ENCODE measurements around the gene TEX101. TPM values are rescaled to one million over a fixed set of nuclear protein-coding genes. Genes with fewer than 3 reads are reported as not detected.
"Not testable (repeated sequence)": the region's sequence is repeated elsewhere in the genome, so short reads cannot be mapped to it uniquely, and the experiment has no call there.

The TEX101 gene
- total RNA-seq, 4 donors from 2014 or later = not detected

DNA sequence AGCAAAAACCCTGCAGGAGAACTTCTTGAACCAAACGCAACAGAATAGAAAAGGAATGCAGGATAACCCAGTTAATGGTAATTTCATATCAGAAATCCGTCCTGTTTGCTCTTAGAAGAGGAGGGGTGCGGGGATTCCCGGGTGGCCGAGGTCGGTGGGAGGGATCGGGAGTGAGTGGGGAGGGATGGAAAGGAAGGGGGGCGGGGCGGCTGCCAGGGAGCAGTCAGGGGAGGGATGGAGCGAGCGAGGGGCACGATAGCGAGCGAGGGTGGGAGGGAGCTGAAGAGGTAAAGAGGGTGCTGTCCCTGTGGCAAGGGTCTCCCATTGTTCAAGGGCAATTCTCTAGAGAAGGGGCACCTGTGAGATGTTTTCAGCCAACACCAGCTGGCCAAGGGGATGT, 34.7 kb upstream of the TEX101 start:
- 54 to 59% methylated on average over 13 to 14 of the region's 14 CpGs for WGBS, 2 donors (ENCODE audit: low coverage in 1 of 2)
- Histone ChIP-seq H3K27ac (no peak overlapping the region), H3K4me3 (no peak overlapping the region), H3K4me1 (peaks cover 0 to 6% (median 0%) of the 10 kb centered on the region in 4 donors), H3K27me3 (peaks cover 7% of the 10 kb centered on the region), H3K36me3 (no peaks in the 10 kb centered on the region), H3K9me3 (no peaks in the 10 kb centered on the region)
- DNase-seq = no peak
- in situ Hi-C loops (cut with MboI; ENCODE audit: low pct_ligation_motif_present in 1 of 4, low pct_unique_long_range_greater_than_20kb in 1 of 4, low sequenced_read_pairs in 3 of 4) = no loop called here
- TF ChIP-seq, protein P1, sequence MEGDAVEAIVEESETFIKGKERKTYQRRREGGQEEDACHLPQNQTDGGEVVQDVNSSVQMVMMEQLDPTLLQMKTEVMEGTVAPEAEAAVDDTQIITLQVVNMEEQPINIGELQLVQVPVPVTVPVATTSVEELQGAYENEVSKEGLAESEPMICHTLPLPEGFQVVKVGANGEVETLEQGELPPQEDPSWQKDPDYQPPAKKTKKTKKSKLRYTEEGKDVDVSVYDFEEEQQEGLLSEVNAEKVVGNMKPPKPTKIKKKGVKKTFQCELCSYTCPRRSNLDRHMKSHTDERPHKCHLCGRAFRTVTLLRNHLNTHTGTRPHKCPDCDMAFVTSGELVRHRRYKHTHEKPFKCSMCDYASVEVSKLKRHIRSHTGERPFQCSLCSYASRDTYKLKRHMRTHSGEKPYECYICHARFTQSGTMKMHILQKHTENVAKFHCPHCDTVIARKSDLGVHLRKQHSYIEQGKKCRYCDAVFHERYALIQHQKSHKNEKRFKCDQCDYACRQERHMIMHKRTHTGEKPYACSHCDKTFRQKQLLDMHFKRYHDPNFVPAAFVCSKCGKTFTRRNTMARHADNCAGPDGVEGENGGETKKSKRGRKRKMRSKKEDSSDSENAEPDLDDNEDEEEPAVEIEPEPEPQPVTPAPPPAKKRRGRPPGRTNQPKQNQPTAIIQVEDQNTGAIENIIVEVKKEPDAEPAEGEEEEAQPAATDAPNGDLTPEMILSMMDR (IDR thresholded peaks at IDR 0.05) = no peak
- TF ChIP-seq POLR2A (IDR thresholded peaks at IDR 0.05) (no peak), EP300 (IDR thresholded peaks at IDR 0.05; ENCODE audit: low read depth) (no peak)
- intact Hi-C loops (cut with DNase I; ENCODE audit: low total_unique reads) = no loop called here

GRCh38 chr19:43380771-43381386, 33.8 kb upstream of the TEX101 start:
- Histone ChIP-seq H3K9me3 (no peaks in the 10 kb centered on the region), H3K36me3 (no peaks in the 10 kb centered on the region), H3K27me3 (peaks cover 7% of the 10 kb centered on the region), H3K27ac (no peak overlapping the region), H3K4me1 (peaks cover 0 to 6% (median 0%) of the 10 kb centered on the region in 4 donors), H3K4me3 (no peak overlapping the region)
- no peak for TF ChIP-seq EP300 (IDR thresholded peaks at IDR 0.05; ENCODE audit: low read depth)
- in situ Hi-C loops (cut with MboI; ENCODE audit: low pct_ligation_motif_present in 1 of 4, low pct_unique_long_range_greater_than_20kb in 1 of 4, low sequenced_read_pairs in 3 of 4) (no loop called here), intact Hi-C loops (cut with DNase I; ENCODE audit: low total_unique reads) (no loop called here)
- 57 to 61% methylated on average over 3 to 4 of the region's 4 CpGs for WGBS, 2 donors (ENCODE audit: low coverage in 1 of 2)
- DNase-seq = no peak

DNA sequence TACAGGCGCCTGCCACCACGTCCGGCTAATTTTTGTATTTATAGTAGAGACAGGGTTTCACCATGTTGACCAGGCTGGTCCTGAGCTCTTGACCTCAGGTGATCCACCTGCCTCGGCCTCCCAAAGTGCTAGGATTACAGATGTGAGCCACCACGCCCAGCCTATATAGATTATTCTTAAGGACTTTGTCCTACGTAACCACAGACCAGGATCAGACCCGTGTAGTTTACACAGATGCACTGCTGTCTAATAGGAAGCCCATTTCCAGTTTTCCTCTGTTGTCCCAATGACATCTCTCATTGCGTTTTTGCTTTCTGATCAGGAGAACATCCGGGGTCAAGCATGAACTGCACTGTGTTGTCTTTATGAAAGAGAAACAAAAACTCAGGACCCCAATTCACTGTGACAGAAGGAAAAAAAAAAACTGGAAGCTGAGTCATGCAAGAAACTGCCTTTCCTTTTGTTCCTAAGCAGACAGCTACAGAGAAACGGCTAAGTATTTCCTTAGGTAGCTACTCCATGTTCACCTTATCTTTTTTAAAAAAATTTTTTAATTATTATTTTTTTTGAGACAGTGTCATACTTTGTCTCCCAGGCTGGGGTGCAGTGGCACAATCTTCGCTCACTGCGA, 32.0 kb upstream of the TEX101 start:
- peak overlapping the region in 1 of 4 donors; percentile 29 for H3K27ac ChIP-seq
- H3K36me3 ChIP-seq; H3K4me3 ChIP-seq; H3K4me1 ChIP-seq; H3K9me3 ChIP-seq; in situ Hi-C loops (cut with MboI; ENCODE audit: low pct_ligation_motif_present in 1 of 4, low pct_unique_long_range_greater_than_20kb in 1 of 4, low sequenced_read_pairs in 3 of 4); H3K27me3 ChIP-seq; intact Hi-C loops (cut with DNase I; ENCODE audit: low total_unique reads); DNase-seq: not testable (repeated sequence)
- 37% methylated on average over 12 of the region's 12 CpGs; no CpG with 5 or more reads in 1 of the 2 donors for WGBS, 2 donors (ENCODE audit: low coverage in 1 of 2)

DNA sequence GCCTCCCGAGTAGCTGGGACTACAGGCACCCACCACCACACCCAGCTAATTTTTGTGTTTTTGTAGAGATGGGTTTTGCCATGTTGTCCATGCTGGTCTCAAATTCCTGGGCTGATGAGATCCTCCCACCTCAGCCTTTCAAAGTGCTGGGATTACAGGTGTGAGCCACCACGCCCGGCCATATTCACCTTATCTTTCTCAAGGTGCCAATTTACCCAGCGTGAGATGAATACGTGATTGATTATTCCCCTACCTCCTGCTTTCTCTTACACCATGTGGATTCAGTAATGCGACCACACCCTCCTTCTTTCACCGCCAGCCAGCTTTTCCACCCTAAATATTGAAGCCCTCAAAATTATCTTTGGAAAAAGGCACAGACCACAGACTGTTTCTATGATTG, 31.4 kb upstream of the TEX101 start:
- DNase-seq; intact Hi-C loops (cut with DNase I; ENCODE audit: low total_unique reads); in situ Hi-C loops (cut with MboI; ENCODE audit: low pct_ligation_motif_present in 1 of 4, low pct_unique_long_range_greater_than_20kb in 1 of 4, low sequenced_read_pairs in 3 of 4); H3K4me1 ChIP-seq; H3K27me3 ChIP-seq; H3K4me3 ChIP-seq; H3K9me3 ChIP-seq; H3K36me3 ChIP-seq: not testable (repeated sequence)
- WGBS, 2 donors (ENCODE audit: low coverage in 1 of 2) = 57% methylated on average over 6 to 7 of the region's 7 CpGs
- peak overlapping the region in 1 of 4 donors; percentile 29 for H3K27ac ChIP-seq

GRCh38 chr19:43383759-43384158, 30.9 kb upstream of the TEX101 start:
- H3K4me3 ChIP-seq; DNase-seq; H3K36me3 ChIP-seq; H3K27me3 ChIP-seq; H3K4me1 ChIP-seq; intact Hi-C loops (cut with DNase I; ENCODE audit: low total_unique reads); H3K9me3 ChIP-seq; in situ Hi-C loops (cut with MboI; ENCODE audit: low pct_ligation_motif_present in 1 of 4, low pct_unique_long_range_greater_than_20kb in 1 of 4, low sequenced_read_pairs in 3 of 4): not testable (repeated sequence)
- 56% methylated on average over 3 of the region's 3 CpGs; no CpG with 5 or more reads in 1 of the 2 donors for WGBS, 2 donors (ENCODE audit: low coverage in 1 of 2)
- peak overlapping the region in 1 of 4 donors; percentile 29 for H3K27ac ChIP-seq

DNA sequence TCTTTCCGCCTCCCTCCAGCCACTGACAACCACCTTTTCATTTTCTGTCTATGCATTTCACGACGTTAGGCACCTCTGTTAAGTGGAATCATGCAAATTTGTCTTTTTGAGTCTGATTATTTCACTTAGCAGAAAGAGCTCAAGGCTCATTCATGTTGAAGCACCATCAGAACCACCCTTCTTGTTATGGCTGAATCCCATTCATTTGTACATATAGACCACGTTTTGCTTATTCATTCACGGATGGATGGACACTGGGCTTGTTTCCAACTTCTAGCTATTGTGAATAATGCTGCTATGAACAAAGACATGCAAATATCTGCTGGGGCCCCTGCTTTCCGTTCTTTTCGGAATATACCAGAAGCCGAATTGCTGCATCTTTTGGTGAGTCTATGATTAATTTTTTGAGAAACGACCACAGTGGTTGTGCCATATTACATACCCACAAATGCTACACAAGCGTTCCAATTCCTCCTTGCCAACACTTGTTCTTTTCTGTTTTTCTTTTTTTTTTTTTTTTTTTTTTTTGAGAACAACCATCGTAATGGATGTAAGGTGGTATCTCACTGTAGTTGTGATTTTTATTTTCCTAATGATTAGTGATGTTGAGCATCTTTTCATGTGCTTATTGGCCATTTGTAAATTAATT, 23.7 kb upstream of the TEX101 start:
- 74 to 81% methylated on average over 8 to 11 of the region's 11 CpGs for WGBS, 2 donors (ENCODE audit: low coverage in 1 of 2)
- H3K36me3 ChIP-seq; H3K9me3 ChIP-seq; H3K27ac ChIP-seq; H3K4me1 ChIP-seq; DNase-seq; in situ Hi-C loops (cut with MboI; ENCODE audit: low pct_ligation_motif_present in 1 of 4, low pct_unique_long_range_greater_than_20kb in 1 of 4, low sequenced_read_pairs in 3 of 4); H3K4me3 ChIP-seq; intact Hi-C loops (cut with DNase I; ENCODE audit: low total_unique reads); H3K27me3 ChIP-seq: not testable (repeated sequence)

GRCh38 chr19:43391552-43391935, 23.1 kb upstream of the TEX101 start:
- H3K4me3 ChIP-seq; H3K27me3 ChIP-seq; H3K4me1 ChIP-seq; H3K27ac ChIP-seq; intact Hi-C loops (cut with DNase I; ENCODE audit: low total_unique reads); H3K36me3 ChIP-seq; in situ Hi-C loops (cut with MboI; ENCODE audit: low pct_ligation_motif_present in 1 of 4, low pct_unique_long_range_greater_than_20kb in 1 of 4, low sequenced_read_pairs in 3 of 4); DNase-seq; H3K9me3 ChIP-seq: not testable (repeated sequence)
- WGBS, 2 donors (ENCODE audit: low coverage in 1 of 2) = 81 to 87% methylated on average over 5 to 6 of the region's 6 CpGs

GRCh38 chr19:43393501-43393900, 21.2 kb upstream of the TEX101 start:
- intact Hi-C loops (cut with DNase I; ENCODE audit: low total_unique reads); H3K9me3 ChIP-seq; in situ Hi-C loops (cut with MboI; ENCODE audit: low pct_ligation_motif_present in 1 of 4, low pct_unique_long_range_greater_than_20kb in 1 of 4, low sequenced_read_pairs in 3 of 4); DNase-seq; H3K27me3 ChIP-seq; H3K4me3 ChIP-seq; H3K27ac ChIP-seq; H3K4me1 ChIP-seq; H3K36me3 ChIP-seq: not testable (repeated sequence)
- WGBS, 2 donors (ENCODE audit: low coverage in 1 of 2) = 40% methylated on average over 3 of the region's 3 CpGs; no CpG with 5 or more reads in 1 of the 2 donors
